ENCODE measurements around the gene SH2B3.
"Not testable (repeated sequence)": the region's sequence is repeated elsewhere in the genome, so short reads cannot be mapped to it uniquely, and the experiment has no call there.

SH2B3 gene

DNA sequence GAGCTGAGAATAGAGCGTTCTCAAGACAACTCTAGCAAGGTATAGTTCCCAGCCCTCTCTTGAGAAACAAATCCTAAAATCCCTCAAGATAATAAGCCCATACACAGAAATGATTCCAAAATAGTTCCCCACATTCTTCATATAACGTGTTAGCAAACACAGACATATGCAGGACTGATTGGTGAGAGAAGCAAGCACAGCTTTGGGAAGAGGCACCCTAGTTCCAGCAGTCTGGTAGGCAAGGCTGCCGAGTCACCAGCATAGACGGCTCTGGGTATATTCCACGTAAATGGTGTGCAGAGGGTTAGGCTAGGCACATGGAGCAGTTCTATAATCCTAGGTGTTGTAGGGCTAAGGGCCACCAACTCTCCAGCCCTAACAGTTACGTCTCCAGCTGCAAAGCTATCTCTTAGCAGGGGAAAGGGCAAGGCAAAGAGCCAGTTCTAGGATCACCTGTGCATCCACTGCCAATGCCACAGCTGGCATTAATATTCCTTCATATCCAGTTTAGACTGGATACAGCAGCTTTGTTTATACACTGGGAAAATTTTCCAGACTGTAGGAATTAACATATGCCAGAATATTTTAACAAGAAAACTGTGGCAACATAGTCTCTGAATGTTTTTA is 52.9 kb downstream of the SH2B3 start:
- DNase-seq (ENCODE audit: low read depth in 2 of 2), result no peak

GRCh38 chr12:111460111-111460510 is 54.4 kb downstream of the SH2B3 start:
- not testable (repeated sequence) for DNase-seq (ENCODE audit: low read depth in 2 of 2)

DNA sequence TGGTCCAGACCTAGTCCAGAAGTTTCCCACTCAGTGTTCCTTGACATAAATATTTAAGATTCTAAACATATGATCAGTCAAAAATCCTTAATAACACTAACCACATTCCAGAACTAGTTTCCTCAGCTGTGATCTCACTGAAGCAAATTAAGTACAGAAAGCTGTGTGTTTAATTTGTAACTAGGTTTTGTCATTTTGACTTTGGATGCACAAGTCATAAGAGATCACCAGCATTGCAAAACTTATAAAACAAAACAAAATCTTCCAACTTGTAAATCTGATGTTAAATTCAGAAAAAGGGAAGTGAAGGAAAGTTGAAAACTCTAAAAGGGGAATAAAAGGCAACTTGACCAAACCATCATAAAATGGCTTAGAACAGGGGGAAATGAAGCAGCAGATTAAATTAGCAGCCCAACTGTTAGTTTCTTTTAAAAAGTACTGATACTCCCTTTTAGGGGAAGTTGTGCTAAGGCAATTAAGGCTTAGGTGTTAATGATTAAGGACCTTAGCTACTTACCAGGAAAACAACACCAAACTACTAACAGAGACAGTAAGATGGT is 56.6 kb downstream of the SH2B3 start:
- no peak for DNase-seq (ENCODE audit: low read depth in 2 of 2)

DNA sequence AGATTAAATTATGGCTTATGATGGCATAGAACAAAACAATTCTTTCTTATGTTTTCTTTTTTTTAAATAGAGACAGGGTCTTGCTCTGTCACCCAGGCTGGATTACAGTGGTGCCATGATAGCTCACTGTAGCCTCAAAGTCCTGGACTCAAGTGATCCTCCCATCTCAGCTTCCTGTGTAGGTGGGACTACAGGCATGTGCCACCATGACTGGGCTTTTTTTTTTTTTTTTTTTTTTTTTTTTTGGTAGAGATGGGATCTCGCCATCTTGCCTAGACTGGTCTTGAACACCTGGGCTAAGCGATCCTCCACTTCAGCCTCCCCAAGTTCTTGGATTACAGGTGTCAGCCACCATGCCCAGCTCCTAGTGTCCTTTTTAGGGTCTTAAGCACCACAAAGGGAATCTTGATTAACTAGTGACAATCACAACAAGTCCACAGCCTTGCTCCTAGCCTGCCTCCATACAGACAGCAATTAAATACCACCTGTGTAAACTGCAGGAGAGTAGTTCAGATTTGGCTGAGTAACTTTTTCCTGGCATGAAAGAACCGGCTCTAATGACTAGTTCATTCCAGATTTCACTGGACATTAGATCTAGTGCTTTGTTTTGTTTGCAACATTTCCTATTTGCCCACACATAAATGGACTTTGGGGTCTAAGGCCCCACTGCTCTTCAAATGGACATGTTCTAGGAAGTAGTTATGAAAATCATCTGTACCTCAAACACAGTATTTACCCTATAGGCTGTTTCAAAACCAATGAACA is 61.6 kb downstream of the SH2B3 start:
- DNase-seq (ENCODE audit: low read depth in 2 of 2), result no peak

- DNase-seq (ENCODE audit: low read depth in 2 of 2), result no peak
Observed at GRCh38 chr12:111467857-111468241, 62.1 kb downstream of the SH2B3 start.

- no peak for DNase-seq (ENCODE audit: low read depth in 2 of 2)
Observed at GRCh38 chr12:111469401-111469800, 63.7 kb downstream of the SH2B3 start.

- DNase-seq (ENCODE audit: low read depth in 2 of 2), result no peak
Observed at GRCh38 chr12:111471236-111471635, 65.5 kb downstream of the SH2B3 start.

DNA sequence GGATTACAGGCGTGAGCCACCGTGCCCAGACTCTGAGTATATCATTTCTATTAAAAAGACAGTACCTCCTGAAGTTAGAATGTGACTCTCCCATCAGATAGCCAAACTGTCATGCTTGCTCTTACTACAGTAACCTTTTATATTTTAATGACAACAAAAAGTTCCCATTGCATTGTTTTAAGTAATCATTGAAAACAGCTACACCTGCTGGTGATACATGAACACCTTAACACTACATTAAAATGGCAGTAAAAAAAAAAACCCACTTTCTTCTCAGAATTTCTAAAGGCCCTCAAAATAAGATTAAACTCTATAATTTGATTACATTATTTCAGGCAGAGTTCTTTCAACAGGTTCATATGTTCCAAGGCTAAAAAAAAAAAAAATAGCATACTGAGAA is 76.7 kb downstream of the SH2B3 start:
- DNase-seq (ENCODE audit: low read depth in 2 of 2), result no peak

DNA sequence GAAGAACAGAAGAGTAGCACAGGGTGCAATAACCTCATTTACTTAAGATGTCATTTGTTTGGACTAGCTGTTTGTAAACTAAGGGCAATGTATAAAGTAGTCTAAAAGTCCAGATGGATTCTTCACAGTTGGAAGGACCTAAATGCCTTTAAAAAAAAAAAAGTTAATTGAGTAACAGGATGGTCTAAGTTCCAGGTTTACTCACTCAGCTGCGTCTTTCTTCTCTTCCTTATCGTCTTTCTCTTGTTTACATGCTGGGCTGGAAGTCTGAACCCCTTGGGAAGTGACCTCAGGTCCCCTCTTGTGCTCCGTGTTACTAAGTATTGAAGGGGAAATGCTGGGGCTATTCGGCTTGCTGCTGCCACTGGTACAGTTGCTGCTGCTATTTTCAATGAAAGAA is 82.5 kb downstream of the SH2B3 start:
- no peak for DNase-seq (ENCODE audit: low read depth in 2 of 2)

- no peak for DNase-seq (ENCODE audit: low read depth in 2 of 2)
Observed at GRCh38 chr12:111488798-111489197, 83.1 kb downstream of the SH2B3 start.

GRCh38 chr12:111492979-111493378 is 87.3 kb downstream of the SH2B3 start:
- not testable (repeated sequence) for DNase-seq (ENCODE audit: low read depth in 2 of 2)

GRCh38 chr12:111494676-111495075 is 89.0 kb downstream of the SH2B3 start:
- DNase-seq (ENCODE audit: low read depth in 2 of 2), result no peak

Measured in stimulated activated CD8-positive, alpha-beta memory T cell treated with anti-CD3 and anti-CD28 coated beads, Interleukin-7, amount 100 ng/mL, for 1 hour (primary cell).